ENCODE data around the gene ZBTB2.

Gene ZBTB2

DNA sequence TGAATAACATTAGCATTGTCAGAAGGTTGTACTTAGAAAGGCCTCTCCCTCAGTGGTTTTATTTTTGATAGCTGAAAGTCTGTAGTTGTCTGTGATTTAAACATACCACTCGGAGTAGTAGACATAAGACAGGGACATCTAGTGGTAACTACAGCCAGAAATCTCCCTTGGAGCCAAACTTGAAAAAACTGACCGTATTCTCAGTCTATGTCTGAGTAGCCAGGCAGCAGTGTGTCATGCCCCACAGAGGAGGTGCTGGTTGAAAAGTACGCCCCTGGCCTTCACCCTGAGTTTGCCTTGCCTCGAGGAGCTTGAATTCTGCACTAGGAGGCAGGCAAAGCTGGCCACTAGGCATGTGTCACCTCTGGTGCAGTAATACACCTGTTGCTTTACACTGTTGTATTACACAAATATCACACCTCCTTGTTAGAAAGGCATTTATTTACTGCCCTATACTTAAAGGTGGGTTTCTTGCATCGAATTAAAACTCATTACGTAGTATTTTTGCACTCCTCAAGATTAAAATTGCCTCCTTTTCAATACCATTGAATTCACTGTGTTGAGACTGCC, 20.8 kb downstream of the ZBTB2 start:
- H3K4me2 ChIP-seq (ENCODE audit: low read length): no peak overlapping the region

DNA sequence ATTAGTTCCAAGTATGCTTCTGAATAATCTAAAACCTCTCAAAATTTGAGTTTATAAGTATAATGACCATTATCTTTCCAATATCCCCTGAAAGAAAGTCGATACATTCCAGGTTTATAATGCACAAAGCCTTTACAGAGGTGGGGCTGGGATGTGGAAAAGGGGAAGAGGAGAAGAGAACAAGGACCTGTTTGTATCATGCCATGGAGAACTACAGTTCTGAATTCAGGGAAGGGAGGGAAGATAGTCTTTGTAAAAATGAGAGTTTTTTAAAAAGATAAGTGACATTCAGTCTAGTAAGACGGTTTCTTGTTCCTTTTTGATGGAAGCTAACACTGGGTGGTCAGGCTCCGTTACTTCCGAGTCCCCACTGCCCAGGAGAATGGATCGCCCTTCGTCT, 26.1 kb downstream of the ZBTB2 start:
- no peaks in the 10 kb centered on the region for H3K9me2 ChIP-seq (replicated peaks; ENCODE audit: control insufficient read depth, low read length)
- no peaks in the 10 kb centered on the region for H3K4me1 ChIP-seq (ENCODE audit: control insufficient read depth, low read length)
- H3K27ac ChIP-seq (ENCODE audit: low read depth, low read length): no peak overlapping the region
- 0 out of 2 replicates have a peak, but pooled peaks cover 7% of the 10 kb centered on the region for H3F3A ChIP-seq (ENCODE audit: control insufficient read depth, insufficient read depth)
- no peak overlapping the region for H3K4me3 ChIP-seq (ENCODE audit: low read length)
- H4K20me1 ChIP-seq (ENCODE audit: control insufficient read depth, insufficient read depth, low read depth, low read length): peaks cover 3% of the 10 kb centered on the region; the same call in 1 of the 2 replicates
- TF ChIP-seq, protein P1, sequence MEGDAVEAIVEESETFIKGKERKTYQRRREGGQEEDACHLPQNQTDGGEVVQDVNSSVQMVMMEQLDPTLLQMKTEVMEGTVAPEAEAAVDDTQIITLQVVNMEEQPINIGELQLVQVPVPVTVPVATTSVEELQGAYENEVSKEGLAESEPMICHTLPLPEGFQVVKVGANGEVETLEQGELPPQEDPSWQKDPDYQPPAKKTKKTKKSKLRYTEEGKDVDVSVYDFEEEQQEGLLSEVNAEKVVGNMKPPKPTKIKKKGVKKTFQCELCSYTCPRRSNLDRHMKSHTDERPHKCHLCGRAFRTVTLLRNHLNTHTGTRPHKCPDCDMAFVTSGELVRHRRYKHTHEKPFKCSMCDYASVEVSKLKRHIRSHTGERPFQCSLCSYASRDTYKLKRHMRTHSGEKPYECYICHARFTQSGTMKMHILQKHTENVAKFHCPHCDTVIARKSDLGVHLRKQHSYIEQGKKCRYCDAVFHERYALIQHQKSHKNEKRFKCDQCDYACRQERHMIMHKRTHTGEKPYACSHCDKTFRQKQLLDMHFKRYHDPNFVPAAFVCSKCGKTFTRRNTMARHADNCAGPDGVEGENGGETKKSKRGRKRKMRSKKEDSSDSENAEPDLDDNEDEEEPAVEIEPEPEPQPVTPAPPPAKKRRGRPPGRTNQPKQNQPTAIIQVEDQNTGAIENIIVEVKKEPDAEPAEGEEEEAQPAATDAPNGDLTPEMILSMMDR (IDR thresholded peaks at IDR 0.05; ENCODE audit: low read depth, low read length, poor library complexity, severe bottlenecking): no peak
- TF ChIP-seq EZH2phosphoT487 (IDR thresholded peaks at IDR 0.05; ENCODE audit: borderline replicate concordance, low read length): no peak
- peaks cover 66% of the 10 kb centered on the region for H3K36me3 ChIP-seq (ENCODE audit: control insufficient read depth, low read length)
- no peaks in the 10 kb centered on the region for H3K9me3 ChIP-seq (ENCODE audit: control insufficient read depth, insufficient read depth, low read length)
- H3K27me3 ChIP-seq (ENCODE audit: control insufficient read depth, low read length): no peaks in the 10 kb centered on the region
- H3K79me2 ChIP-seq (ENCODE audit: control insufficient read depth, low read length): peaks cover 8% of the 10 kb centered on the region
- H3K4me2 ChIP-seq (ENCODE audit: low read length): no peak overlapping the region

More for the DNA sequence above, 20.8 kb downstream of the ZBTB2 start:
- Histone ChIP-seq H3K27ac (ENCODE audit: low read depth, low read length) (no peak overlapping the region), H3F3A (ENCODE audit: control insufficient read depth, insufficient read depth) (0 out of 2 replicates have a peak, but pooled peaks cover 2% of the 10 kb centered on the region), H3K9me3 (ENCODE audit: control insufficient read depth, insufficient read depth, low read length) (no peaks in the 10 kb centered on the region), H3K79me2 (ENCODE audit: control insufficient read depth, low read length) (peaks cover 51% of the 10 kb centered on the region), H3K4me3 (ENCODE audit: low read length) (no peak overlapping the region), H3K36me3 (ENCODE audit: control insufficient read depth, low read length) (peaks cover 70% of the 10 kb centered on the region), H3K9me2 (replicated peaks; ENCODE audit: control insufficient read depth, low read length) (no peaks in the 10 kb centered on the region), H4K20me1 (ENCODE audit: control insufficient read depth, insufficient read depth, low read depth, low read length) (no peaks in the 10 kb centered on the region; the same call in 1 of the 2 replicates), H3K27me3 (ENCODE audit: control insufficient read depth, low read length) (no peaks in the 10 kb centered on the region), H3K4me1 (ENCODE audit: control insufficient read depth, low read length) (peaks cover 6% of the 10 kb centered on the region)
- TF ChIP-seq EZH2phosphoT487 (IDR thresholded peaks at IDR 0.05; ENCODE audit: borderline replicate concordance, low read length): no peak
- TF ChIP-seq, protein P1 (IDR thresholded peaks at IDR 0.05; ENCODE audit: low read depth, low read length, poor library complexity, severe bottlenecking): peak; percentile 16

DNA sequence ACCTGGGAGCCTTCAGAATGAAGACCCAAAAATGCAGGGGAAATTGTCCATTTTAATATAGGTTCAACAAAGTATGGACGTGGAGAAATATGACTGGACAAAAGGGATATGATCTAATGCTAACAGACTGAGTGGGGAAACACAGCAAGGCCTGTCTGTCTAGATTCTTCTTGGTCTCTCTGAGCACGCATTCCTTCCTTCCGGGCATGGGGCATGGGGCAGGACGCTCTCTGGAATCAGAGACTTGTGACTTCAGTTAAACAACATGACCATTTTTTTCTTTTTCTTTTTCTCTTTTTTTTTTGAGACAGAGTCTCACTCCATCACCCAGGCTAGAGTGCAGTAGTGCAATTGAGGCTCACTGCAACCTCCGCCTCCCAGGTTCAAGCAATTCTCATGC, 31.9 kb downstream of the ZBTB2 start:
- Histone ChIP-seq H3K27me3 (ENCODE audit: control insufficient read depth, low read length) (no peaks in the 10 kb centered on the region), H3K4me1 (ENCODE audit: control insufficient read depth, low read length) (no peaks in the 10 kb centered on the region), H3K79me2 (ENCODE audit: control insufficient read depth, low read length) (no peaks in the 10 kb centered on the region), H3K27ac (ENCODE audit: low read depth, low read length) (no peak overlapping the region), H3K4me3 (ENCODE audit: low read length) (no peak overlapping the region), H3K4me2 (ENCODE audit: low read length) (no peak overlapping the region), H3K9me2 (replicated peaks; ENCODE audit: control insufficient read depth, low read length) (no peaks in the 10 kb centered on the region), H3F3A (ENCODE audit: control insufficient read depth, insufficient read depth) (peaks cover 5% of the 10 kb centered on the region; the same call in 1 of the 2 replicates), H3K36me3 (ENCODE audit: control insufficient read depth, low read length) (peaks cover 27% of the 10 kb centered on the region), H3K9me3 (ENCODE audit: control insufficient read depth, insufficient read depth, low read length) (no peaks in the 10 kb centered on the region), H4K20me1 (ENCODE audit: control insufficient read depth, insufficient read depth, low read depth, low read length) (0 out of 2 replicates have a peak, but pooled peaks cover 1% of the 10 kb centered on the region)
- TF ChIP-seq, protein P1 (IDR thresholded peaks at IDR 0.05; ENCODE audit: low read depth, low read length, poor library complexity, severe bottlenecking): no peak
- no peak for TF ChIP-seq EZH2phosphoT487 (IDR thresholded peaks at IDR 0.05; ENCODE audit: borderline replicate concordance, low read length)

All from DOHH2 (cell line).